NK-92 (cell line): ENCODE data around the gene ARL3.

Experiments used
- DNase-seq: peaks from one replicate; lab custom pipeline; 2025; ENCODE audit not compliant: unreplicated experiment; lab: John Stamatoyannopoulos, UW

The ARL3 gene

DNA sequence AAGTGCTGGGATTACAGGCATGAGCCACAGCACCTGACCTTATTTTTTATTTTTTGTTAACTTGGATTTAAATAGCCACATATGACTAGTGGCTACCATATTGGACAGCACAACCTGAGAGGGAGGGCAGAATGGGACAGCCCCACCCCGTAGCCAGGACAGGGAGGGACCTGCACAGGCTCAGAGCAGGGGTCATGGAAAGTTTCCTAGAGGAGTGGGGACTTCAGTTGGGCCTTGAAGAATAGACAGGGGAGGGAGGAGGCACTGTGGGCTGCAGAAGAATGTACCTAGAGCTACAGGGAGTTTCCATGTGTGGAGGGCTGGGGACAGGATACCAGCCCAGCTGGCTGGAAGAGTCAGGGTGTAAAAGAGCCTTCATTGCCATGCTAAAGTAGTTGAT, 61.1 kb downstream of the ARL3 start:
- no peak for DNase-seq

GRCh38 chr10:102652170-102652916, 61.9 kb downstream of the ARL3 start:
- no peak for DNase-seq

DNA sequence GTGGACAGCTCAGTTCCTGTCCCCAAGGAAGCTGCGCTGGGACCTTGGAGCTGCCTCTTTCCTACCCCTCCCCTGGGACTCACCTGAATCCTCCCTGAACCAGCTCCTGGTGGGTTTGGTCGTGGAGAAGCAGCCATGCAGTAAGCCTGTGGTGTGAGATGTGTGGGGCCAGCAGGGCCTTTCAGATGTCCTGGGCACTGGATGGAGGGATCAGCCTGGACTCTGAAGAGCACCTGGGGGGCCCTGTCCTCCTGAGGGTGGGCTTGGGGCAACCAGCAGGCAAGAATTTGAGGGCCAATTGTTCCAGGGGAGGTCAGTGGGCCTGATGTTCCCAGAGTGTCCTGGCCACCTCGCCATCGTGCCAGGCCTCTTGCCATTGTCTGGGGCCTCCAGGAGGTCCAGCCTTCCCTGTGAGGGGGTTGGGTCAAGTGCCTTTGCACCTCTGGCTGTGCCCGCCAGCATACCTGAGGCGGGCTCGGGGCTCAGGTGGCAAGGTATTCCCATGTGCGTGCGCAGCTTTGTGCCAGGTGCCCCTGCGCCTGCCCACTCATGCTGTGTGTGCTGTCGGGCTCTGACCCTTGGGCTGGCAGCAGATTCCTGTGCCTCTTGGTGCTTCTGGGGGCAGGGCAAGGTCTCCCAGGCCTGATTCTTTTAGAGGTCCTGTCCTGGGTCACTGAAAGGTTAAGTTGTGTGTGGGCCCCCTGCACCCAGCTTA, 62.6 kb downstream of the ARL3 start:
- DNase-seq, result no peak

DNA sequence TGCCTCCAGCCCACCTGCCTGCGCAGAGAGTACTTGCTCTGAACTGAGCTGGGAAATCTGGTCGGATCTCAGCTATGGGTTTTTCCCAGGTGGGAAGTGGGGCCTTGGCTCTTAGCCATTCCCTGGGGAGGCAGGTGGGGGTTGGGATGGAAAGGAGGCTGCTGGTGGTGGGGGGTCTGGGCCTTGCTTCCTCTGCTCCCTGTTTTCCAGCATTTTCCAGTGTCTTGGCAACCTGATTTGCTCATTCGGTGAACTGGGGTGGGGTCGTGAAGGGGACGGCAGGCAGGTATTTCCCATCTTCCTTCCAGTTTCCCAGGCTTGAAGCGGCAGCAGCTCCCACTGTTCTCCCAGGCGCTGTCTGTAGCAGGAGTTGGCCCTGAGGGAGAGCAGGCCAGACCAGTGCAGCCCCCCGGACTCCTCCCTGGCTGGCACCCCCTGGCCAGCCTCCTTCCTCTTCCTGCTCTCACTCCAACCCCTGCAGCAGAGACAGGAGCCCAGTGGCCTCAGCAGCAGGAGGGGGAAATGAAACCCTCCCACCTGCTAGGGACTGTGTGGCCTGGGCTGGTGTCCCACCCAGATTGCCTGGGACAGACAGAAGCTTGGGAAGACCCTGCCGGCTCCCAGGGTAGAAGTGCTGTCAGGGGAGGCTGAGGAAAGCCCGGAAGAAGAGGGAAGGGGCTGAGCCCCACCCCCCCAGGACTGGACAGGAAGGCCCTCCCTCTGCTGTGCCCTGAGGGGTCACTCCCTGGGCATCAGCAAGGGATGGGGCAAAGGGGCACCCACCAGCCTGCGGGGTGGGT, 63.3 kb downstream of the ARL3 start:
- no peak for DNase-seq

- no peak for DNase-seq
These were observed 64.2 kb downstream of the ARL3 start for GRCh38 chr10:102649797-102650654.

DNA sequence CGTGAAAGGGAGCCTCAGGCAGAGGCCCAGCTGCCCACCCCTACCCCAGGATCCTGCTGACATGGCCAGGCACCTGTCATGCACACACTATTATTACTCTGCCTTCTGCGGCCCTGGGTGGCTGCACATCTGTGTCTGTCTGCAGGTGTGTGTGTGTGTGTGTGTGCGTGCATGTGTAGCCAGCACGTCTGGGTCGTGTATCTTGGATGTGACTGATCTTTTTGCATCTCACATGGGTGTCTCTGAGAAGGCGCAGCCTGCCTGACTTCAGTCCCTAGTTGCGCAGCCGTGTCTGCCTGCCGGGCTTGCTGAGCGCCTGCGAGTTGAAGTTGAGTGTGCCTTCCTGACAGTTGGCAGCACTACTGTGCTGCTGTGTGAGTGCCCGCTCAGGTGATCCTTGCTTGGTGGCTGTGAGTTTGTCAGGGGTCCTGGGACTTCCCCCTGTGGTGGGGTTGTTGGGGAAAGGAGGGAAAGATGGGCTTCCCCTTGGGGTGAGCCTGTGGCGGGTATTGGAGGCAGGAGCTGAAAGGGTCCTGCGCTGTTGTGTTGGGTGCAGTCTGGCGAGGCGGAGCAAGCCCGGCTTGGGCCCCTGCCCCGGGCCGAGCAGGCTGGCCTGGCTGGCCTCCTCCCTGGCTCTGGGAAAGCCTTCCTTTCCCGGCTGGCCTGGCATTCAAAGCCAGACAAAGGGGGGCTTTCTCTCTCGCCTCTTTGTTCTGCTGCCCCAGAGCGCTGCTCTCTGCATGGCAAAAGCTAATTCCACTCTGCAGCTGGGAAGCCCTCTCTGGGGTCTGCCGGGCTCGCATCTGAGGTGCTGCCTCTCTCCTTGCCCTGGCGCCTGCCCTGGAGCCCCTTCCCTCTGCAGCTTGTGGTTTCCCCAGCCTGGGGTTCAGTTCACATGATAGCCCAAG, 65.1 kb downstream of the ARL3 start:
- no peak for DNase-seq

GRCh38 chr10:102648269-102648888, 65.8 kb downstream of the ARL3 start:
- DNase-seq, result no peak

DNA sequence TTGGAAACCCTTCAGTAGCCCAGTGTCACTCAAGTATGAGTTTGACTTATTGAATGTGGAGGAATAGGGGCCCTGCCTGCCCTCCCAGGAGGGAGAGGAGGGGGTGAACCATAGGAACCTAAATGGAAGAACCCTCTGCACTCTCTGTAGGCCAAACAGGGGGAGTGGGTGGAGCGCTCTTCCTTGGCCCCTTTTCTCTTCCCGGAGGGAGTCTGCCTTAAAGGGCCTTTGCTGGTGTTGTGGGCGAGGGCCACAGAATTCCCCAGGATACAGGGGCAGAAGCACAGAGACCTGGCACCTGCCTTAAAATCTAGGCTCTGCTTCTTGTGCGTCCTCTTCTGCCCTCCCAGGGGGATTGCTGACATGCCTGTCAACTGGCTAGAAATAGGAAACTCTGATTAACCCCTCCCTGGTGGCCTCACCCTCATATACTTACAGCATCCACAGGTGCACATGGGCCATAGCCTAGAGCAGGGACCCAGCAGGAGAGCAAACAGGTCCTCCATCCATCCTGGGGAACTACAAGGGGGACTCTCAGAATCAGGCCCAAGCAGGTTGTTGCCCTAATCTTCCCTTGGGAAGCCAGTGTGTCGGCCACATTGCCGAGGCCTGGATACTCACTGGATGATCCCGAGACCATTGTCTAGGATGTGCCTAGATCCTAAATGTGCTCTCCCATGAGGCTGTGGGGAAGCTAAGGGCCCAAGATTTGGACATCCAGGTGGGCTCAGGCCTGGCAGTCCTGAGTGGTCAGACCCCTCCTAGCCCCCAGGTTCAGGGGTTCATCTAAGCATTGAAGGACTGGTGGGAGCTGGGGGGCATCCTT, 66.5 kb downstream of the ARL3 start:
- no peak for DNase-seq

DNA sequence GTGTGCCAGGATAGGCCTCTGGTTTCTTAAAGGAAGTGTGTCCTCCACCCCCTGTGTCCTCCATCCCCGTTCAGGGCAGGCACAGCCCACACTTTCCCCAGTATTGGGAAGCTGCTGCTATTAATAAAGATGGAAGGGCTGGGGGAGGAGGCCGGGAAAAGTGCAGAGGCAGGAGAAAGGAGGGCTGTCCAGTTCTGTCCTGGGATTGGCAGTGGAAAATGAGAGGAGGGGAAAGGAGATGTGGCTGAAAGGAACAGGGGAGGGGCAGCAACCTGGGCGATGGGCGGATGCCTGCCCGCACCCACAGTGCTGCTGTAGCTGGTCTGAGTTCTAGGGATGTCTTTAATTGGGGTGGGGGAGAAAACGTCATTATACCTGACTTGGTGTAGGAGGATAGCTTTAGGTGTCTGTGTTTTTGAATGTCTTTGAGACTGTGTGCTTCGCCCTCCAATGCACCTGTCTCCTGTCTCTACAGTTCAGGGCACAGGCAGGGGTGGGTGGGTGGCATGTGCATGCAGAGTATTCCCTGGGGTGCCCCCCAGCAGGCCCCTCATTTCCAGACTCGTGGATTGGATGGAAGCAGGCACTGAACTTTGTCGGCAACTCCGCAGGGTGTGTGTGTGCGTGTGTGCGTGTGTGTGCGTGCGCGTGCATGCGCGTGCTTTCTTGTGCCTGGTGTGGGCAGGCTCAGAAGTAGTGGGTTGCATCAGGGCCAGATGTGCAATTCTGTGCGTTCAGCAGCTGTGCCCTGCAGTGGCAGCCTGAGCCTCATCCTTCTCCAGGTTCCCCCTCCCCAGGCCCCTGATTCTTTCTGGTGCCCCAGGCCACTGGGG, 67.4 kb downstream of the ARL3 start:
- DNase-seq, result no peak

GRCh38 chr10:102645741-102646609, 68.2 kb downstream of the ARL3 start:
- peak; percentile 21 for DNase-seq

DNA sequence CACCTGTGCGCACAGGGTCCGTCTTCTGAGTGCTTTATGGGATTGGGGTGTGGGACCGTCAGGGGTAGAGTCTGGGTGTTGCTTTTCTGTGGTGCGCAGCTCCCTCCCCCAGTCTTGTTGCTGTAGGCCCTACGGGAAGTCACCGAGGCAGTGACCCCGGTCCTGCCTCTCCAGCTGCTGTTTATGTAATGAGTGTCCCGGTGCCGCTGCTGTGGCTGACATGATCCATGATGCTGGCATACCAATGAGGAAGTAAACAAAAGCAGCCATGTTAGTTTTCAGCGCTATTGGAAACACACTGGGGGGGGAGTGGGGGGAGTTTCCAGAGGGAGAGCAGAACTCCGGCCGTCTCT, 68.8 kb downstream of the ARL3 start:
- DNase-seq, result no peak

GRCh38 chr10:102644646-102645387, 69.4 kb downstream of the ARL3 start:
- no peak for DNase-seq

DNA sequence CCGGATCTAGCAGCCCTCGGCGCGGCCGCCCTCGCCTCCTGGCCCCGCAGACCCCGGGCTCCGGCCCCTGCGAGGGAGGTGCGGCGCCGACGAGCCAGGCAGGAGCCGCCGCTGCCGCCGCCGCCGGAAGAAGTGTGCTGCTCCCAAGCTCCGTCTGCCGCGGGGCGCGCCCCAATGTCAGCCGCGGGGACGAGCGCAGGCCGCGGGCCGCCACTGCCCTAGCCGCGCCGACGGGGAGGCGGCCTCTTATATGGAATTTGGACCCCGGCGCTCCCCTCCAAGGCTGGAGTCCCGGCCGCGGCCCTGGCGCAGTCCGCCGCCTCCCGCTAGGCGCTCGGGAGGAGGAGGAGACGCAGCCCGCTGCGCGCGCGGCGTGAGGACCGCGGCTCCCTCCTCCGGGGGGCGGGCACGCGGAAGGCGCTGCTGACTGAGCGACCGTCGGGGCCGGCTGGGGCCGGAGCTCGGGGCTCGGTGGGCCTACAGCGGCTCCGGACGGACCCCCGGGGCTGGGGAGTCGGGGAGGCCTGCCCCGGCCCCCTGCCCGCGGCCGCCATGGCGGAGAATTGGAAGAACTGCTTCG, 70.0 kb downstream of the ARL3 start, which contains the start of gene TRIM8:
Gene TRIM8, plus strand, starts transcription at position 414 of the 580 bp plus-strand sequence. Its CDS starts 139 bp downstream, at position 553.
- DNase-seq, result no peak

DNA sequence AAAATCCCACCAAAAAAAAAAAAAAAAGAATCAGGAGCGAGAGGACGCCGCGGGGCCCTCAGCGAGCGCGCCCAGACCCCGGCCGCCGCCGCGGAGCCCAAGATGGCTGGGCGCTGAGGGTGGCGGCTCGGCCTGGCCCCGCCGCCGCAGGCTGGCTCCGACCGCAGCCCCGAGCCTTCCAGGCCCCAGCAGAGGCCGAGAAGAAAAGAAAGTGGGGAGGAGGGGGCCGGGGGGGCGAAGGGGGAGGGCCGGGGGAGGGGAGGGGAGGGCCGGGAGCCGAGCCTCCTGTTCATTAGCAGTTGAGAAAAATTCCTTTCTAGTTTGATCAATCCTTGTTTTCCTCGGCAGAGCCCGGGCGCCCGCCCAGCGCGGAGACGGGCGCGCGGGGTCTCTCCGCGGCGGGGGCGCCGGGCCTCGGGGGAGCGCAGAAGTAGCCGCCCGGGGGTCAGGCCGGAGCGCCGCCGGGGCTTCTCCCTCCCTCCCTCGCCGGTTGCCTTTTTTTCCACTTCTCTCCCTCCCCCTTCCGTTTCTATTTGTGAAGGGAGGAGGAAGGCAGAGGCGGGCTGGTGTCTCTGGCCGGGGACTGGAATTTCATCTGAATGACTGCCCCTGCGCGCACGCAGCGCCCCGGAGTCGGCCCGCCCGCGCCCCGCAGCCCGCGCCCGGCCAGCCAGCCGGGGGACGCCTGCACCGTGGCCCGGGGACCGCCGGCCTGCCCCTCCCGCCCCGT, 70.7 kb downstream of the ARL3 start:
- DNase-seq, result no peak

GRCh38 chr10:102642736-102643335, 71.4 kb downstream of the ARL3 start:
- no peak for DNase-seq
